H7 (cell line): Measurements from ENCODE around the gene ETNK1. TPM values are rescaled to one million over a fixed set of nuclear protein-coding genes. Genes with fewer than 3 reads are reported as not detected.
A peak's percentile ranks its signal among the peaks of the same experiment; 100 is the strongest.
"Not testable (repeated sequence)": the region's sequence is repeated elsewhere in the genome, so short reads cannot be mapped to it uniquely, and the experiment has no call there.

Experiments used
- DNase-seq: peaks from one replicate; pipeline ENCODE4 v3.0.0; 2012
- H3K27me3 ChIP-seq: 2 replicates; pipeline ENCODE4 v1.6.0; 2011; ENCODE audit warnings: mild to moderate bottlenecking, low read length; ENCODE audit not compliant: control insufficient read depth, insufficient read depth
- H3K36me3 ChIP-seq: replicated peaks from 2 replicates; pipeline ENCODE4 v1.5.1; 2011; ENCODE audit warnings: low read length; ENCODE audit not compliant: control insufficient read depth, insufficient read depth
- H3K4me3 ChIP-seq: 2 replicates; pipeline ENCODE4 v1.5.1; 2011; ENCODE audit warnings: low read depth, mild to moderate bottlenecking, control low read depth, low read length, moderate library complexity; ENCODE audit not compliant: insufficient read depth
- total RNA-seq: library from RNA; depleted of rRNA; stranded (reverse); fragments of >200 nt; shearing (Covaris generic); gene quantifications from 2 replicates; pipeline ENCODE4 v1.2.3, GENCODE V29; 2014

Gene ETNK1
- total RNA-seq, 1 experiment from 2014 or later: 54.2 TPM

DNA sequence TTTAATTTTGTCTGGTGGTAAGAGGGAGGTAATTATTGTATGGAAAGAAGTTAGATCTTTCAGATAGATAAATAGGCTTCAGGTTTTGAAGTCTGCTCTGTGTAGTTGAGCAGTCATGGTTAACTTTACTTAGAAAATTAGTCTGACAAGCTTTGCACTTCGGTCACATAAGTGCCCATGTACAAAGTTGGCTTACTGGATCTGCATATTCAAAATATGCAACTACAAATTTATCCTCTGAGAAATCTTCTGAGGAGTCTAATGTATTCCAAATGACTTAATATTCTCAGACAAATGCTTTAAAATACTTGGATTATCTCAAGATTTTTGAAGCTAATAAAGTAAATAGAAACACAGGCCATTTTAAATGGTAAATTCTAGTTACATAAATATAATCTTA lies 61.2 kb downstream of the ETNK1 start:
- Histone ChIP-seq H3K36me3 (no peaks in the 10 kb centered on the region; the same call in 1 of the 2 replicates), H3K4me3 (no peak overlapping the region), H3K27me3 (no peaks in the 10 kb centered on the region)
- no peak for DNase-seq

- Histone ChIP-seq H3K36me3 (no peaks in the 10 kb centered on the region; the same call in 1 of the 2 replicates), H3K27me3 (no peaks in the 10 kb centered on the region), H3K4me3 (no peak overlapping the region)
- DNase-seq: no peak
Measured at GRCh38 chr12:22687361-22688076, 62.5 kb downstream of the ETNK1 start.

DNA sequence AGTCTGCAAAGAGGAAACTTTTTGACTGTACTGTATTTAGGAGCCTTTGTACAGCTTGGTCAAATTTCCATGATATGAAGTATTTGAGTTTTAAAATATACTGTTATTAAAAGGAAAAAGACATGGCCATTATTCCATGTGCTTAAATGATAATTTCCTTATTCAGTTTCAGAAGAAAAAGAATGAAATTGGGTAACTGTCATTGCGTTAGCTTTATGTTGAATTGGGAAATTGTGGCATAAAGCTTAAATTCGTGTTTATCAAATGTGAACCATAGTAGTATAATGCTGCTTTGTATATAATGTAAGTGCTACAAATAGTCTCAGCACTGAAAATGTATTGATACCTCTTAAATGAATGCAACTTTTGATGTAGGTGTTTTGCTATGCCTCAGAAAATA lies 64.9 kb downstream of the ETNK1 start:
- Histone ChIP-seq H3K27me3 (no peaks in the 10 kb centered on the region), H3K4me3 (no peak overlapping the region), H3K36me3 (no peaks in the 10 kb centered on the region; the same call in 1 of the 2 replicates)
- DNase-seq: no peak

- H3K36me3 ChIP-seq: no peaks in the 10 kb centered on the region; the same call in 1 of the 2 replicates
- no peak for DNase-seq
- H3K4me3 ChIP-seq: no peak overlapping the region
- no peaks in the 10 kb centered on the region for H3K27me3 ChIP-seq
Measured at GRCh38 chr12:22691319-22691718, 66.3 kb downstream of the ETNK1 start.

GRCh38 chr12:22692467-22692866 lies 67.5 kb downstream of the ETNK1 start:
- DNase-seq, H3K27me3 ChIP-seq, H3K4me3 ChIP-seq, H3K36me3 ChIP-seq: not testable (repeated sequence)

DNA sequence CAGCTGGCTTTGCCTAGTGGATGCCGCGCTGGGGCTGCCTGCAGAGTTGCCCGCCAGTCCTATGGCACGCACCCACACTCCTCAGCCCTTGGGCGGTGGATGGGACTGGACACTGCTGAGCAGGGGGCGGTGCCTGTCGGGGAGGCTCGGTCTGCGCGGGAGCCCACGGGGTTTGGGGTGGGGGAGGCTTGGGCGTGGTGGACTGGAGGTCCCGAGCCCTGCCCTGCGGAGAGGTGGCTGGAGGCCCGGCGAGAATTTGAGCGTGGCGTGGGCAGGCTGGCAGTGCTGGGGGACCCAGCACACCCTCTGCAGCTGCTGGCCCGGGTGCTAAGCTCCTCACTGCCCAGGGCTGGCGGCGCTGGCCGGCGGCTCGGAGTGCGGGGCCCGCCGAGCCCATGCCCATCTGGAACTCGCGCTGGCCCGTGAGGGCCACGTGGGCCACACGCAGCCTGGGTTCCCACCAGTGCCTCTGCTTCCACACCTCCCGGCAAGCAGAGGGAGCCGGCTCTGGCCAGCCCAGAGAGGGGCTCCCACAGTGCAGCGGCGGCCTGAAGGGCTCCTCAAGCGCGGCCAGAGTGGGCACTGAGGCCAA lies 68.1 kb downstream of the ETNK1 start:
- no peak for DNase-seq
- no peaks in the 10 kb centered on the region; the same call in 1 of the 2 replicates for H3K36me3 ChIP-seq
- no peak overlapping the region for H3K4me3 ChIP-seq
- H3K27me3 ChIP-seq: no peaks in the 10 kb centered on the region

DNA sequence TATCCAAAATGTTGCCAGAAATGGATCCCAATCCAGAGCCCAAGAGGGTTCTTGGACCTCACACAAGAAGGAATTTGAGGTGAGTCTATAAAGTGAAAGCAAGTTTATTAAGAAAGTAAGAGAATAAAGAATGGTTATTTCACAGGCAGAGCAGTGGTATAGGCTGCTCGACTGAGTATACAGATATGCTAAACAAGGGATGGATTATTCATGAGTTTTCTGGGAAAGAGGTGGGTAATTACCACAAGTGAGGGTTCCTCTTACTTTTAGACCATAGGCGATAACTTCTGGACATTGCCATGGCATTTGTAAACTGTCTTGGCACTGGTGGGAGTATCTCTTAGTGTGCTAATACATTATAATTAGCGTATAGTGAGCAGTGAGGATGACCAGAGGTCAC lies 73.6 kb downstream of the ETNK1 start:
- no peak overlapping the region for H3K4me3 ChIP-seq
- no peak for DNase-seq
- no peaks in the 10 kb centered on the region for H3K27me3 ChIP-seq
- no peaks in the 10 kb centered on the region for H3K36me3 ChIP-seq

GRCh38 chr12:22699705-22700104 lies 74.7 kb downstream of the ETNK1 start:
- H3K4me3 ChIP-seq: peak overlapping the region; percentile 14
- not testable (repeated sequence) for DNase-seq, H3K27me3 ChIP-seq, H3K36me3 ChIP-seq

DNA sequence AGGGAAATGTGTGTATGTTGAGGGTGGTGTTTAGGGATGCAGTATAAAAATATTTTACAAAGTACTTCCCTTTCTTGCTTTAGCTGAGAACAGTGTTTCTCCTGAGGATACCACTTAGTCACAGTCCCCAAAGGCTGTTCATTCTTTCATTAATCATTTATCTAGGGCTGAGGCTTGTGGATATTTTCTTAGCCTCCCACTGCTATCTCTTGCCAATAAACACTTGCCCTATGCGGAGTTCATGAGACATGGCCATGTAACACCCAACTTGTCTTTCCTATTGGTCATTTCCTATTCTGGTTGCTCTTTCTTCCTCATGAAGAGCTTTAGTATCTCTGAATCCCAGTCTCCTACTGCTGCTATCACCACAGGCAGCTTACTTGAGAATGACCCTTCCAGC lies 75.1 kb downstream of the ETNK1 start:
- no peak for DNase-seq
- Histone ChIP-seq H3K36me3 (no peaks in the 10 kb centered on the region), H3K27me3 (no peaks in the 10 kb centered on the region), H3K4me3 (peak overlapping the region; percentile 14)

DNA sequence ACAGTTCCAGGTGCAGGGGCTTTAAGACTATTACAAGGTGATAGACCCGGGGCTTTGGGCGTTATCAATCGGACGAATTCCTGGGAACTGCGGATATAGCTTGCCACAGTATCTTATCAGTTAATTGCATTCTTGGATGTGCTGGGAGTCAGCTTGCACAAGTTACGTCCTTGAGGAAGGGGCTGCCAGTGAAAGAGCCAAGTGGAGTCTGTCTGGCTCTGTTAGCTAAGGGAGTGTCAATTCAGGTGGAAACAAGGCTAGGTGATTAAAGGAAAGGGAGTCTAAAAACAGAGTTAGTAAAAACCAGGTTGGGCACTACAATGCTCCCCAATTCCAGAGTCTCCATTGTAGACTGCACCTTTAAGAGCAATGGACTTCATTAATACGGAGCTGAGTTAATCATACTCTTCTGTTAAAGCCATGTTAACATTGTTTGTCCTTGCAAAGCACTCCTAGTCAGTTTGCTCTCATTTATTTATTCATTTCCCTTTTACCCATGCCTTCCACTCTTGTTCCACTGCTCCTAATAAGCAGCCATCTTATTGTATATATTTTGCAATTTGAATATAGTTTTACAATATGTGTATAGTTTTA lies 76.3 kb downstream of the ETNK1 start:
- not testable (repeated sequence) for H3K36me3 ChIP-seq, H3K4me3 ChIP-seq, H3K27me3 ChIP-seq, DNase-seq

GRCh38 chr12:22702690-22703089 lies 77.7 kb downstream of the ETNK1 start:
- no peaks in the 10 kb centered on the region for H3K36me3 ChIP-seq

GRCh38 chr12:22709292-22709691 lies 84.3 kb downstream of the ETNK1 start:
- no peak overlapping the region for H3K4me3 ChIP-seq
- DNase-seq: peak; percentile 52
- H3K36me3 ChIP-seq: no peaks in the 10 kb centered on the region
- no peaks in the 10 kb centered on the region for H3K27me3 ChIP-seq

More at GRCh38 chr12:22702690-22703089, 77.7 kb downstream of the ETNK1 start:
- Histone ChIP-seq H3K27me3 (no peaks in the 10 kb centered on the region), H3K4me3 (no peak overlapping the region)
- DNase-seq: no peak

DNA sequence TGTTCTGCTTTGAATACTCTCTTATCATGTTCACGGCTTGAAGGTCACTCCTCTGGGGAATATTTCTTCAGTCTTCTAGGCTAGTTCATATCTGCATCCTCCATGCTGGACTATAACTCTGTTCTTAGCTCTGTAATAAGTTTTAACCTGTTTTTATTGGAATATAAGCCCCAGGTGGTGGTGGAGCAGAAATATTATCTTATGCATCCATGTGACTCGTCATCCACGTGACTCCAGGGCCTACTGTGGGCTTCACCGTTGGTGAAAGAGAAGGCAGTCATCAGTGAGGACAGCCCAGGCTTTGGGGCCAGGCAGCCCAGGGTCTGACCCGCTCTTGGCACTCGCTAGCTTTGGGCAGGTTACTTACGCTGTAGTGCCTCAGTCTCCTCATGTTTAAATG lies 87.1 kb downstream of the ETNK1 start:
- Histone ChIP-seq H3K4me3 (no peak overlapping the region), H3K27me3 (no peaks in the 10 kb centered on the region), H3K36me3 (no peaks in the 10 kb centered on the region)
- no peak for DNase-seq

DNA sequence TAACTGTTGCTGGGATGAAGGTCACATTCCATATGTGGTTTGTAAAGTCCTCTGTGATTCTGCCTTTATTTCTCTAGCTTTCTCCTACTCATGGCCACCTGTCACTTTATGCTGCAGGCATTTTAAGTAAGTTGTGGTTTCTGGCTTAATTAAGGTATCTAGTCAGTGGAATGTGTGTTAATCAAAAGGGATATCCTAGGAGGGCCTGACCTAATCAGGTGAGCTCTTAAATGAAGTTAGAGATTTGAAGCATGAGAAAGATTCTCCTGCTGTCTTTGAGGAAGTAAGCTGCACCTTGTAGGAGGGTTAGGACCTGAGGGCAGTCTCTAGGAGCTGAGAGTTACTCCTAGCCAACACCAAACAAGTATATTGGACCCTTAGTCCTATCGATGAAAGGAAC lies 90.3 kb downstream of the ETNK1 start:
- no peaks in the 10 kb centered on the region for H3K27me3 ChIP-seq
- no peaks in the 10 kb centered on the region for H3K36me3 ChIP-seq
- H3K4me3 ChIP-seq: no peak overlapping the region
- DNase-seq: no peak

DNA sequence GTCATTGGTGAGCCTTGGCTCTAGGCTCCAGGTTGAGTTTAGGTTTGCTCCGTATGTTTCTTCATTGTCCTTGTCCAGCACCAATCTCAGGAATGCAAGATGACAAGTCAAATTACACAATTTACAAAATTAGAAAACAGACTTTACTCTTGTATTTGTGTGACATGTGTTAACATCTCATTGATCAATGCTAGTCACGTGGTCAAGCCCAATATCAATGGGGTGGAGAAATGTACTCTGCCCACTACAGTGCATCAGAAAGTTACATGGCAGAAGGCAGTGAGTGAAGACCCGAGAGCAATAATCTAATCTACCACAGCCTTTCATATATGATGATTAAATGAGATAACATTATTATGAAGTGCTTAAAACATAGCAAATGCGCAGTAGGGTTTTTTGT lies 94.8 kb downstream of the ETNK1 start:
- Histone ChIP-seq H3K27me3 (no peaks in the 10 kb centered on the region), H3K36me3 (no peaks in the 10 kb centered on the region), H3K4me3 (no peak overlapping the region)
- no peak for DNase-seq
